ENCODE results near the gene GPR157. TPM values are rescaled to one million over a fixed set of nuclear protein-coding genes. Genes with fewer than 3 reads are reported as not detected.

The GPR157 gene
- total and polyA plus RNA-seq, 2 of the 13 experiments (the other 11 are each of a cell fraction or from before 2014, with no cell fraction given), result 10.1 to 19.2 TPM

DNA sequence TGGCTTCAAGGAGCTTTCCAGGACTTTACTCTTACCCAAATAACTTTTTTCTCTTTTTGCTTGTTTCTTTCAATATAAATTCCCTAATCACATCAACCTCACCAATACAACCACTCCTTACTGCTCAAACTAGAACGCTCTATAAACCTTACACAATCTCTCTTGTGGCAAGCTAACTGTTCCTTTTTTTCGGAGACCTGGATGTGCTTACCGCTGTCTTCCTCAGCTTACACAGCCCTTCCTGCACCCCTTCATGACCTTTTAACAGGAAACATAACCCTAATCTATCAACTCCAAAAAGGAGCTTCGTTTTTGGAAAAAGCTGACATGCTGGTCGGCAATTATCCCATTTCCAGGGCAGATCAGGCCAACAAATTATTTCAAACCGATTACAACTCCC lies 35.3 kb downstream of the GPR157 start:
- H3K4me2 ChIP-seq (ENCODE audit: low read depth, low read length), result no peak overlapping the region
- WGBS (ENCODE audit: low lambda C conversion rate), result 55% methylated on average over 6 of the region's 6 CpGs
- CTCF ChIA-PET (ENCODE audit: low intra/inter-chr PET ratio, low total read pairs), result no interaction called here
- POLR2A ChIA-PET, result no interaction called here
- H2AFZ ChIP-seq (ENCODE audit: low read length), result no peak overlapping the region
- in situ Hi-C loops (cut with HindIII; ENCODE audit: extremely low pct_ligation_motif_present, low pct_unique_long_range_greater_than_20kb), result no loop called here
- TF ChIP-seq MAFG (CRISPR knock-in tag; IDR thresholded peaks at IDR 0.05) (no peak), KDM2A (CRISPR knock-in tag; IDR thresholded peaks at IDR 0.05; ENCODE audit: borderline replicate concordance, low read depth) (no peak), SALL2 (CRISPR knock-in tag; IDR thresholded peaks at IDR 0.05) (no peak)
- H4K20me1 ChIP-seq (ENCODE audit: insufficient read depth, low read length), result no peaks in the 10 kb centered on the region
- peaks cover 10% of the 10 kb centered on the region; the same call in 1 of the 2 replicates for H3K9me3 ChIP-seq (ENCODE audit: low read length)
- H3K9ac ChIP-seq (ENCODE audit: insufficient read depth, low read depth, low read length), result no peak overlapping the region
- no peaks in the 10 kb centered on the region for H3K36me3 ChIP-seq (replicated peaks in 1 of 2; ENCODE audit: control insufficient read depth in 1 of 2, insufficient read depth in 2 of 2, low read length in 2 of 2)
- H3K79me2 ChIP-seq (ENCODE audit: insufficient read depth, low read length), result no peaks in the 10 kb centered on the region
- ATAC-seq, result no peak
- no peak overlapping the region for H3K27ac ChIP-seq (ENCODE audit: extremely low read length, insufficient read depth, low read length)
- no peak for FAIRE-seq
- intact Hi-C loops (cut with micrococcal nuclease; ENCODE audit: unreplicated experiment), result no loop called here
- DNase-seq (ENCODE audit: low spot score), result no peak
- peaks cover 4% of the 10 kb centered on the region for H3K4me1 ChIP-seq (ENCODE audit: insufficient read depth, low read length)
- BruUV-seq (replicated peaks), result no TSS peak
- H3K4me3 ChIP-seq (replicated peaks in 1 of 3; ENCODE audit: insufficient read depth in 1 of 3, low read depth in 2 of 3, low read length in 3 of 3), result no peak overlapping the region
- peaks cover 1 to 33% of the 10 kb centered on the region in 2 experiments; a peak in 3 of 5 replicates for H3K27me3 ChIP-seq (ENCODE audit: control insufficient read depth in 1 of 2, insufficient read depth in 2 of 2, low read length in 2 of 2)

DNA sequence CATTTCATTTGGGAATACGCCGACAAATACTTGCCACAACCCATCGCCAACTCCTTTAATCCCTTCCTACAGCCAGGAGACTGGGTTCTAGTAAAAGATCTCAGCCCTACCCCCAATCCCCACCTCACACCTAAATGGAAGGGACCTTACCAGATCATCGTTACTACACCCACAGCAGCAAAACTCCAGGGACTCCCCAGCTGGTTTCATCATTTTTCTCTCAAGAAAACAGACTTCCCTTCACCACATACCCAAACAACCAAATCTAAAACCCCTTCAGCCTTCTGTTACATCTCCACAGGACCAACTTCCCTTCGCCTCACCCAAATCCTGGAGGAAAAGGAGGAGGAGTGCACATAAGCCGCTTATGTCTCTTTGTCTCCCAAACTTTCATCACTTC lies 35.8 kb downstream of the GPR157 start:
- Histone ChIP-seq H3K36me3 (replicated peaks in 1 of 2; ENCODE audit: control insufficient read depth in 1 of 2, insufficient read depth in 2 of 2, low read length in 2 of 2) (no peaks in the 10 kb centered on the region), H3K9ac (ENCODE audit: insufficient read depth, low read depth, low read length) (no peak overlapping the region), H3K79me2 (ENCODE audit: insufficient read depth, low read length) (no peaks in the 10 kb centered on the region), H3K4me2 (ENCODE audit: low read depth, low read length) (no peak overlapping the region), H3K9me3 (ENCODE audit: low read length) (peaks cover 10% of the 10 kb centered on the region; the same call in 1 of the 2 replicates), H3K4me1 (ENCODE audit: insufficient read depth, low read length) (no peaks in the 10 kb centered on the region), H3K27ac (ENCODE audit: extremely low read length, insufficient read depth, low read length) (no peak overlapping the region), H3K27me3 (ENCODE audit: control insufficient read depth in 1 of 2, insufficient read depth in 2 of 2, low read length in 2 of 2) (peaks cover 1 to 36% of the 10 kb centered on the region in 2 experiments; a peak in 3 of 5 replicates), H2AFZ (ENCODE audit: low read length) (no peak overlapping the region), H4K20me1 (ENCODE audit: insufficient read depth, low read length) (no peaks in the 10 kb centered on the region), H3K4me3 (replicated peaks in 1 of 3; ENCODE audit: insufficient read depth in 1 of 3, low read depth in 2 of 3, low read length in 3 of 3) (no peak overlapping the region)
- CTCF ChIA-PET (ENCODE audit: low intra/inter-chr PET ratio, low total read pairs), result no interaction called here
- intact Hi-C loops (cut with micrococcal nuclease; ENCODE audit: unreplicated experiment), result no loop called here
- DNase-seq (ENCODE audit: low spot score) (no peak), FAIRE-seq (no peak), ATAC-seq (no peak)
- WGBS (ENCODE audit: low lambda C conversion rate), result 64% methylated on average over 6 of the region's 6 CpGs
- POLR2A ChIA-PET, result no interaction called here
- in situ Hi-C loops (cut with HindIII; ENCODE audit: extremely low pct_ligation_motif_present, low pct_unique_long_range_greater_than_20kb), result no loop called here
- no TSS peak for BruUV-seq (replicated peaks)
- no peak for TF ChIP-seq BORCS8-MEF2B (CRISPR knock-in tag; IDR thresholded peaks at IDR 0.05)
- TF ChIP-seq RFX3 (CRISPR knock-in tag; IDR thresholded peaks at IDR 0.05), result no peak
- TF ChIP-seq, protein P1, sequence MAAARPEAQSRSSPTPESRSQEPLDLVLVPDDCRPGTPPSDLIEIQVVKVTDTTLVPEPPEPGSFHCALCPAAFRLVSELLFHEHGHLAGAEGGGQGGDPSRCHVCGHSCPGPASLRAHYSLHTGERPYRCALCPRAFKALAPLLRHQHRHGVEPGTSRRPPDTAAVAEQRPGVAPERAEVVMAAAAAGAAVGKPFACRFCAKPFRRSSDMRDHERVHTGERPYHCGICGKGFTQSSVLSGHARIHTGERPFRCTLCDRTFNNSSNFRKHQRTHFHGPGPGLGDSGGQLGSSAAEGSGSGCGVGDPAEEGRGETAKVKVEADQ (CRISPR knock-in tag; IDR thresholded peaks at IDR 0.05; ENCODE audit: borderline replicate concordance), result no peak

Data from HepG2 (cell line).